ENCODE results near the gene CNOT11.

Gene CNOT11

DNA sequence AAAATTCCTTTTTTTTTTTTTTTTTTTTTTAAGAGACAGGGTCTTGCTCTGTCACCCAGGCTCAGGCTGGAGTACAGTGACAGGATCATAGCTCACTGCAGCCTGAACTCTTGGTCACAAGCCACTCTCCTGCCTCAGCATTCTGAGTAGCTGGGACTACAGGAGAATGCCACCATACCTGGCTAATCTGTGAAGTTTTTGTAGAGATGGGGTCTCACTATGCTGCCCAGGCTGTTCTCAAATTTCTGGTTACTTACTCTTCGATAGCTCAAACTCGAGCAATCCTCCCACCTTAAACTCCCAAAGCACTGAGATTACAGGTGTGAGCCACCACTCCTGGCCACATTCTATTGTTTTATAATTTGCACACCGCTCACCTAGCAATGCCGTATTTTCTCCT is 28.8 kb downstream of the CNOT11 start:
- Histone ChIP-seq H3K79me2 (ENCODE audit: insufficient read depth, low read depth) (no peaks in the 10 kb centered on the region), H3K4me2 (no peak overlapping the region), H3K4me1 (ENCODE audit: low read depth, poor library complexity, severe bottlenecking) (no peaks in the 10 kb centered on the region), H3K27me3 (ENCODE audit: insufficient read depth, low read depth) (no peaks in the 10 kb centered on the region), H3K9ac (no peak overlapping the region), H3K36me3 (ENCODE audit: insufficient read depth) (no peaks in the 10 kb centered on the region), H4K20me1 (ENCODE audit: insufficient read depth) (no peaks in the 10 kb centered on the region), H3K27ac (no peak overlapping the region), H3K4me3 (IDR thresholded peaks at IDR 0.05; ENCODE audit: insufficient read depth, low read depth, low read length) (no peak overlapping the region), H2AFZ (ENCODE audit: low read depth) (no peak overlapping the region)
- no peak for TF ChIP-seq CTCF (conservative IDR thresholded peaks at IDR 0.05; ENCODE audit: low read depth, low read length)

- H3K36me3 ChIP-seq (ENCODE audit: insufficient read depth), result 0 out of 2 replicates have a peak, but pooled peaks cover 4% of the 10 kb centered on the region
- no peaks in the 10 kb centered on the region for H3K79me2 ChIP-seq (ENCODE audit: insufficient read depth, low read depth)
Observed at GRCh38 chr2:101282980-101283379, 30.3 kb downstream of the CNOT11 start.

GRCh38 chr2:101286684-101287083 is 34.0 kb downstream of the CNOT11 start:
- no peak overlapping the region for H3K9ac ChIP-seq
- 0 out of 2 replicates have a peak, but pooled peaks cover 7% of the 10 kb centered on the region for H3K36me3 ChIP-seq (ENCODE audit: insufficient read depth)
- H3K4me1 ChIP-seq (ENCODE audit: low read depth, poor library complexity, severe bottlenecking), result no peaks in the 10 kb centered on the region
- H3K4me3 ChIP-seq (IDR thresholded peaks at IDR 0.05; ENCODE audit: insufficient read depth, low read depth, low read length), result no peak overlapping the region
- no peak overlapping the region for H3K4me2 ChIP-seq
- no peaks in the 10 kb centered on the region for H3K79me2 ChIP-seq (ENCODE audit: insufficient read depth, low read depth)
- H3K27me3 ChIP-seq (ENCODE audit: insufficient read depth, low read depth), result no peaks in the 10 kb centered on the region
- H2AFZ ChIP-seq (ENCODE audit: low read depth), result no peak overlapping the region
- no peak for TF ChIP-seq CTCF (conservative IDR thresholded peaks at IDR 0.05; ENCODE audit: low read depth, low read length)
- H3K27ac ChIP-seq, result no peak overlapping the region
- no peaks in the 10 kb centered on the region for H4K20me1 ChIP-seq (ENCODE audit: insufficient read depth)

More at GRCh38 chr2:101282980-101283379, 30.3 kb downstream of the CNOT11 start:
- Histone ChIP-seq H2AFZ (ENCODE audit: low read depth) (no peak overlapping the region), H3K4me3 (IDR thresholded peaks at IDR 0.05; ENCODE audit: insufficient read depth, low read depth, low read length) (no peak overlapping the region), H3K27ac (no peak overlapping the region), H3K9ac (no peak overlapping the region), H3K4me1 (ENCODE audit: low read depth, poor library complexity, severe bottlenecking) (no peaks in the 10 kb centered on the region), H3K4me2 (no peak overlapping the region), H4K20me1 (ENCODE audit: insufficient read depth) (no peaks in the 10 kb centered on the region), H3K27me3 (ENCODE audit: insufficient read depth, low read depth) (no peaks in the 10 kb centered on the region)
- no peak for TF ChIP-seq CTCF (conservative IDR thresholded peaks at IDR 0.05; ENCODE audit: low read depth, low read length)

DNA sequence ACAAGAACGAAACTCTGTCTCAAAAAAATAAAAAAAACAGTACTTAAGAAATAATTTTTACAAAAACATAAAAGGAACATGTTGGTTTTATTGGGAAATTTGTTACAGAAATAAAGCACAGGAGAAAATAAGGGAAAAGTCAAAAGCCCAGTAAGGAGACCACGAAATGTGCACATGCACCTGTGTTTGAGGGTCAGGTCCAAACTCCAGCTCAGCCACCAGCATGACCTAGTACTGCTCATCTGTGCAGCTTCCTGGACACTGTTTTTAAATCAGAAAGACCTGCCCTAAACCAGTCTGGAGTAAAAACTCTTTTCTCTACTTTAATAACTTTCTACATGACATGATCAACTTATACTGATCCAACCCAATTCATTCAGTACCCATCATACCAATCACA is 34.6 kb downstream of the CNOT11 start:
- Histone ChIP-seq H3K27ac (no peak overlapping the region), H3K4me1 (ENCODE audit: low read depth, poor library complexity, severe bottlenecking) (no peaks in the 10 kb centered on the region), H2AFZ (ENCODE audit: low read depth) (no peak overlapping the region), H3K4me3 (IDR thresholded peaks at IDR 0.05; ENCODE audit: insufficient read depth, low read depth, low read length) (no peak overlapping the region), H3K4me2 (no peak overlapping the region), H3K27me3 (ENCODE audit: insufficient read depth, low read depth) (no peaks in the 10 kb centered on the region), H3K9ac (no peak overlapping the region), H3K79me2 (ENCODE audit: insufficient read depth, low read depth) (no peaks in the 10 kb centered on the region), H3K36me3 (ENCODE audit: insufficient read depth) (0 out of 2 replicates have a peak, but pooled peaks cover 7% of the 10 kb centered on the region), H4K20me1 (ENCODE audit: insufficient read depth) (no peaks in the 10 kb centered on the region)
- no peak for TF ChIP-seq CTCF (conservative IDR thresholded peaks at IDR 0.05; ENCODE audit: low read depth, low read length)
